NCI-H2029 treated with DMSO at 0.1 percent for 48 hours (cell line): Measurements from ENCODE around the gene EXOC3.

ENCODE experiments used
- DNase-seq: peaks from one replicate; lab custom pipeline; 2025; lab: John Stamatoyannopoulos, UW

EXOC3 gene

DNA sequence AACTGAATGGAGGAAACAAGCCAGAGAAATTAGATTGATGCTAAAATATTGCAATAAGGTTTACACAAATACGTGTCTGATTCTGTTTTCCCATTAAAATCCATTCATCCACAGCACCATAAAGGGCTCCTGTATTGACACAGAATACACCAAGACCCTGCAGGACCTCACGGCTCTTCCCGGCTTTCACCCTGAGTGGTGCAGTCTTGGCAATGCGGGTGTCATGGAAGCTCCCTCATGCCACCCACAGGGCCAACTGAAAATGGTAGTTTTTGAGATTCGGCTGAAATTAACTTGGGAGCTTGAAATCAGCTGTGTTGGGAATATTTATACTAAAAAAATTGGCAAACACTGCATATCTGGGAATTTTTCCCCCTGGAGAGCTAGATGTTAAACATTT, 17.3 kb upstream of the EXOC3 start:
- DNase-seq = no peak

- no peak for DNase-seq
Measured at GRCh38 chr5:426392-426976, 16.5 kb upstream of the EXOC3 start.

DNA sequence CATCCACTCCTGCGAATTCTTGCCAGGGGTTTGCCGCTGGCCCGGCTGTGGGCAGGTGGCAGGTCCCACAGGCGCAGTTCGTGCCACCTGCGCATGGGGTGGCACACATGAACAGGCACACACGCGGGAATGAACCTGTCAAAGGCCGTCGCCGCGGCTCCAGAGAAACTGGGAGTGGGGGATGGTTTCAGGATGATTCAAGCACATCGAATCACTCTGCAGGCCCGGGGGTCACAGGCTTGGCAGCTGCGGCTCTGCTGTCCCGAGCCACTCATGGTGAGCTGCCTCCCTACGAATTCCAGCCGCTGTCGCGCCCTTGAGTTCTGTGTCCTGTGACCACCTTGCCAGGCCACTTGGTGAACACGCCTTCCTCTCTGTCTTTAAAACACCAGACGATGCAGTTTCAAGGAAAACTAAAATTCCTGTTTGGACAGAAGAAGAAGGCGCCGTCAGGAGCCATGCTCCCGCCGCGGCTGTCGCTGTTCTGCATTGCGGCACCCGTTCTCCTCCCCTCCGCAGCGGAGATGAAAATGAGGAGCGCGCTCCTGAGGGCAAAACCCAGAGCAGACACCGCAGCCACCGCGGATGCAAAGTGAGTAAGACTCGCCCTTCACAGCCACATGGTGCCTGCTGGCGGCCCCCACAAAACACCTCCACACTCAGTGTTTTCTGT, 15.4 kb upstream of the EXOC3 start:
- no peak for DNase-seq

- DNase-seq = no peak
Measured at GRCh38 chr5:428219-428618, 14.8 kb upstream of the EXOC3 start.

DNA sequence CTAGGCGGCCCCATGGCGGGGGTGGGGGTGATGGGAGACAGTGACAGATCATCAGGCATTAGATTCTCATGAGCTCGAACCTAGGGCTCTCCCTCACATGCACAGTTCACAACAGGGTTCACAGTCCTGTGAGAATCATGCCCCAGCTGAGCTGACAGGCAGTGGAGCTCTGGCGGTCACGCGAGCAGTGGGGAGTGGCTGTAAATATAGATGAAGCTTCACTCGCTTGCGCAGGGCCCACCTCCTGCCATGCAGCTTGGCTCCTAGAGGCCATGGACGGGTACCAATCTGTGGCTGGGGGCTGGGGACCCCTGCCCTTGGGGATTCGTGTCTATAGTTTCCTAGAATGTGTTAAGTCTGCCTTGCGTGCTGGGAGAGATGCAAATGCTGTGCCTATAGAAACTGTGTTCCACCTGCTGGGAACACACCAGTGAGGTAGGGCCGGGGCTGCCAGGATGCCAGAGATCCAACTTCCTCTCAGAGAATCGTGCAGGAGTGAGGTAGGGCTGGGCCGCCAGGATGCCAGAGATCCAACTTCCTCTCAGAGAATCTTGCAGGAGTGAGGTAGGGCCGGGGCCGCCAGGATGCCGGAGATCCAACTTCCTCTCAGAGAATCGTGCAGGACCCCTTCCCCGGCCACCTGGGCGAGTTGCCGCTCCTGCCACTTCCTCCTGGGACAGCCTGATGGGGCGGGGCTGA, 14.1 kb upstream of the EXOC3 start:
- no peak for DNase-seq

- DNase-seq = no peak
Measured at GRCh38 chr5:429453-430188, 13.4 kb upstream of the EXOC3 start.

DNA sequence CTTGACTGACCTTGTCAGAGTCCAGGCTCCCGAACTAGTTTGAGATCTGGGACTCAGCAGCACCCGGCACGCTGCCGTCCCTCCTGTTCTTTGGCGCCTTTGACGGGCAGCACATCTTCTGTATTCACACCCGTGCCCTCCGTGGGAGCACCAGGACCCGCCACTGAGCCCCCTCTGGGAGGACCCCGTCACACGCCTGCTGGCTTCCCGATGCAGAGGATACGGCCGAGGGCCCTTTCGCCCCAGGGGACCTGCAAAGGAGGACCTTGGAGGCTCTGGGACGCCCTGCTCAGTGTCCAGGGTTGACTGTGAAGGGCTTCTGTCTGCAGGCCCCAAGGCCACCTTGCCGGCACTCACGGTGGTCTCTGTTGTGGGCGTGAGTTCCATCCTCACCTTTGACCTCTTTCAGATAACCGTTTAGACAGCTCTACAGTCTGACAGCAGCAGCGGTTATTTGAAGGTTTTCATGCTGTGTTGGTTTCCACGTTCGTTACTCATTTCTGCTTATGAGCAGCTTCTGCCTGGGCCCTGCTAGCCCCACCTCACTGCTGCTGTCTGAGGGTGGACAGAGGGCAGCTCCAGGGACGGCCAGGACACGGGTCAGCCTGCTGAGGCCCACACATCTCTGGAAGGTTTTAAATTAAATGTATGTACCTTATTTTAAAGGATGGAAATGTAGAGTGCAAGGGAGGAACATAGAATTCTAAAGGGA, 12.6 kb upstream of the EXOC3 start:
- DNase-seq = no peak

DNA sequence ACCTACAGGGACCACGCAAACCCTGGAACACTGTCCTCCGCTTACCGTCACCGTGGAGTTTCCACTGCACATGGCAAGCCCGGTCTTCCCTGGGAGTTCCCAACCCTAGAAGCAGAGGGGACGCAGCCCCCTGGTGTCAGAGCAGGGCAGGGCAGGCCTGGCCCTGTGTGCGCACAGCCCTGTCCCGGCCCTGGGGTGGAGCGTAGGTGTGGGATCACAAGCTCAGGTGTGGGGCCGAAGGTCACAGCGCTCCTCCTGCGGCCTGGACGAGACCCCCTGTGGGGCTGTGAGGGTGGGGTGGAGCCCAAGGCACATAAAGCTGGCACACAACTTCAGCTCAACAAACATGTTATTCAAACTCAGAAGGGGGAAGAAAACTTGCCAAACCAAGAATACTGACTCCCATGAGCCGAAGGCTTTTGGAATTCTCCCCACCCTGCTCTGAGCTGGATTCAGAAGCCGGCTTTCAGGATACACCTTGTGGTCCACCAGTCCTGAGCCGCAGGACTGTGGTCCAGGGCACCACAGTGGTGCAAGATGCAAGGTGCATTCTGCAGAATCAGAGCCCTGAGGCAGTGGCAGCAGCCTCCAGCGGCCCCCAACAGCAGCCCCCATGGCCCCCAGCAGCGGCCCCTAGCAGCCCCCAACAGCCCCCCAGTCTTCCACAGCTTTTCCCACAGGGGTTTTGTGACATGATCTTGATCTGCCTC, 11.8 kb upstream of the EXOC3 start:
- no peak for DNase-seq

GRCh38 chr5:431711-432050, 11.3 kb upstream of the EXOC3 start:
- no peak for DNase-seq

DNA sequence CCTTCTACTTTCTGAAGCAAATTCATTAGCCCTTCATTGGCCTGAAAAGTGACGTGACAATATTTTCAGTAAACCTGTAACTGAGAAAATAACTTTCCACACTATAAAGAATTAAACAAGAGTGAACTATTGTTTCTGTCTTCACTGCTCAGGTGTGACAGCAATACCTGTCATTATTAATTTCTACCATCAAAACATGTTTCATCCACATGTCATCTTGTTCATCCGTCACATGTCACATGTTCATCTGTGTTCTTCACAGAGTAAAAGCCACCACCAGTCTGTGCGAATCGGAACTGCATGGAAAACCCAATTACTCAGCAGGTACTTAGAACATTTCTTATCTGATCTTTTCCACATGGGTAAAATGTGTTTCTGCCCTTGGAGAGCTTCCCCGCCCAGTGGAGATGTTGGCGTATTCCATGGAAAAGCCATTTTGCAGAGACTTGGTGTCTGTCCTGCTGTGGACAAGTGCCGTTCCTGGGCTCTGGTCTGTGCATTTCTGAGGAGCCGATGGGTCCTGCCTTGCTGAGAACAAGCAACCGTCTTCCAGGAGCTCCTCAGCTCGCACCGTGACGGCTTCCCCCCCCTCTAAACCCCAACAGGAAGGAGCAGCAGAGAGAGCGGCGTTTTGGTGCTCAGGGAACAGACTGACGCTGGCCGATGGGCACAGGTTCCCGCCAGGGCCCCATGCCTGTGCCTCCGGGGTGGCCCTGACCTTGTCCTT, 10.6 kb upstream of the EXOC3 start:
- DNase-seq = no peak

DNA sequence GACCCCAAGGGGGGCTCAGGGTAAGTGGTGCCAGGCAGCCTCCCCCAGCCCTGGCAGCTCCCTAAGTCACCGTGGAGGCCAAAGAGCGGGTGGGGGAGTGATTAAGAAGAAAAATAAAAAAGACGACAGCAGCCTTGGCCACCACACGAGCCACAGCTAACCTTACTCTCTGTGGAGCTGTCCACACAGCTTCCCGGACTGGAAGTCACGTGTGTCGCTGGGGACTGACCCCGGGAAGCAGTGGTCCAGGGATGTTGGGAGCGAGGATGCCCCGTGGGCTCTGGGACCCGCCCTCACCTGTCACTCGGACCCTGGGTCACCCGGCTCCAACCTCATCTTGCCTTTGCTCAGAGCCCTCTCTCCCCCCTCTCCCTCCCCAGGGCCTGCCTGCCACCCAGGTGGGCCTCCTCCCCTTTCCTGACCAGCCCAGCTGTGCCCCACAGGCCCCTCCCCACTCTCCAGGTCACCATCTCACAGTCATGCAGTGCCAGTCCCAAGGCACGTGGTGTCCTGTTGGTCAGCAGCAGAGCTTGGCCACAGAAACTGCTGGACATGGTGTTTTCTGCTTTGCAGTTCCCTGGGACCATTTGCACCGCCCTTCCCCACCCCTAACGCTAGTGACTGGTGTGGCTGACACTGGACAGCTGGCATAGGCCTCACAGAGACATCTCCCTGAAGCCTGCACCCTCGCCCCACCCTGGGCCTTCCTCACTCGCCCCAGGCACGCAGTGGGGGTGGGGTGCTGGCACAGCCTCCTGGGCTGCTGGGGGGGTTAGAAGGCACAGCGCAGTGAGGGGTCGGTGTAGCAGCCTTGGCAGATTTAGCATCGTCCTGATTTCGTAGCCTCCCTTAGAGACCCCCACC, 9.8 kb upstream of the EXOC3 start:
- no peak for DNase-seq

DNA sequence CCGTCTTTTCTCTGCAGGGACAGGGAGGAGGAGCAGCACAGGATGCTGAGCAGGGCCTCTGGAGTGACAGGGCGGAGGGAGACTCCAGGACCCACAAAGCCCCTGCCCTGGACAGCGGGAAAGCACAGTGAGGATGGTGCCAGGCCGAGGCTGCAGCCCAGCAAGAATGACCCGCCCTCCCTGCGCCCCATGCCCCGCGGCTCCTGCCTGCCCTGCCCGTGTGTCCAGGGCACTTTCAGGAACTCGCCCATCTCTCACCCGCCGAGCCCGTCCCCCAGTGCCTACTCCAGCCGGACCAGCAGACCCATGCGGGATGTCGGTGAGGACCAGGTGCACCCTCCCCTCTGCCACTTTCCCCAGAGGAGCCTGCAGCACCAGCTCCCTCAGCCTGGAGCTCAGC, 9.1 kb upstream of the EXOC3 start:
- DNase-seq = no peak

- no peak for DNase-seq
Measured at GRCh38 chr5:434443-435146, 8.4 kb upstream of the EXOC3 start.

GRCh38 chr5:435156-435790, 7.7 kb upstream of the EXOC3 start:
- DNase-seq = no peak

DNA sequence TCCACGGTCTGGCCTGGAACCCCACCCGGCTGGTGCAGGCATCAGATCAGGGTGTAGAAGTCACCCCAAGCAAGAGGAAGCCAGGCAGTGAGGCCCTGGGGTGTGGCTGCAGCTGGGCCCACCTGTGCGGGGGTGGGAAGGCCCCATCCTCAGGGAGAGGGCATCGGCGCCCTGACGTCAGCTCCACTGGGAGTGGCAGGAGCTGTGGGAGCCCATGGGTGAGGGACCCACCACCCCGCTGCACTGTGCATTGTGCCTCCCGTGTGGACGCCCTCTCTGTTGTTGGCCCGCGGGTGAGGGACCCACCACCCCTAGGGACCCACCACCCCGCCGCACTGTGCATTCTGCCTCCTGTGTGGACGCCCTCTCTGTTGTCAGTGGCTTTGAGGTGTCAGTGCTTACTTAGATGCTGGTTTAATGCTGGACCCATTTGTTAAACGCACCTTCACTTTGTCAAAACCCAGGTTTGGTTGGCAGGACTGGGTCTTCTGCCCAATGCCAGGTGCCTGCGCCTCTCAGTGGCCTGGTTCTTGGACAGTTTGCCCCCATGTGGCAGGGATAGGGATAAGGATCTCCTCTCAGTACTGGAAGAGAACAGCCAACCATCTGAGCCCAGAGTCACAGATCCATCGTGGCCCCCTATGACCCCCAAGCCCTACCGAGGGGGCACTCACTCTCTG, 6.9 kb upstream of the EXOC3 start:
- DNase-seq = no peak

GRCh38 chr5:436641-436975, 6.4 kb upstream of the EXOC3 start:
- DNase-seq = no peak

GRCh38 chr5:437281-437771, 5.7 kb upstream of the EXOC3 start:
- no peak for DNase-seq

DNA sequence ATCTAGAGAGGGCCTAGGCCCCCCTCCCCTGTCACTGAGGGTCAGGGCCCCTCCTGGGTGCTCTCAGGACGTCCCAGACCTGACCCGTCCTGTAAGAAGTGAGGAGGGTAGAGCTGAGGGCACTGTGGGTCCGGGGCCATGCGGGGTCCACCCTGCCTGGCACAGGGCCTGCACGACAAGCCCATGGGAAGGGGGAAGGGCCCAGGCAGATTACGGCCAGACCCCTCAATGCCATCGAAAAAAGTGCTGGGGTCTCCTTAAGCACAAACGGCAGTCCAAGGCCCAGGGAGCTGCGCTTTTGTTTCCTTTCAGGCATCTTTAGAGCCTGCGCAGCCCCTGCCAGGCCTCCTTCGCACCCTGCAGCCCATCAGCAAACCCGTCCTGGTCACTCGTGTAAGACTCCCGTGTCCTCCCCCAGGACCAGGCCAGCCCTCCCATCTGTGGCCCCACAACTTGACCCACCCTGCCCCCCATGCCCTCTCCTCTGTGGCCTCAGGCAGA, 4.4 kb upstream of the EXOC3 start:
- no peak for DNase-seq
